Testis (tissue), 3 donors: Measurements from ENCODE around the gene SRCAP. TPM values are rescaled to one million over a fixed set of nuclear protein-coding genes. Genes with fewer than 3 reads are reported as not detected.

ENCODE experiments used
- DNase-seq: peaks from one replicate; pipeline ENCODE4 v3.0.0-alpha.2; 2019
- H3K27ac ChIP-seq, 2 donors: fragments of 200-600 bp; sonication (generic); one replicate each; pipeline ENCODE4 v1.5.1; 2019
- H3K27me3 ChIP-seq: fragments of 200-600 bp; sonication (generic); one replicate; pipeline ENCODE4 v1.5.1; 2019
- H3K36me3 ChIP-seq: fragments of 200-600 bp; sonication (generic); one replicate; pipeline ENCODE4 v1.5.1; 2017; ENCODE audit warnings: low read depth; ENCODE audit errors: missing control alignments
- H3K4me1 ChIP-seq: fragments of 200-600 bp; sonication (generic); one replicate; pipeline ENCODE4 v1.5.1; 2019
- H3K4me3 ChIP-seq, 2 donors: fragments of 200-600 bp; sonication (generic); one replicate each; pipeline ENCODE4 v1.5.1; 2017 to 2019
- H3K9me3 ChIP-seq: fragments of 200-600 bp; sonication (generic); one replicate; pipeline ENCODE4 v1.5.1; 2017
- POLR2A ChIP-seq: fragments of 450-650 bp; IDR thresholded peaks from one replicate; pipeline ENCODE4 v1.6.1; 2017; ENCODE audit warnings: antibody characterized with exemption, mild to moderate bottlenecking, moderate library complexity
- WGBS, 2 donors: methylation state at CpG; one replicate each; pipeline ENCODE4 v1.1.5; 2018; 5-methylcytosine and 5-hydroxymethylcytosine counted together
- intact Hi-C: fragments of 100-400 bp; cut with DNase I; formaldehyde crosslinking; loops from one replicate; pipeline ENCODE4 v1.15.1; 2023; ENCODE audit warnings: low total_unique reads
- polyA plus RNA-seq: library from polyadenylated mRNA; stranded (reverse); fragments of 350-450 nt; fragmentation: Illumina TruSeq; extraction: RNeasy Lipid Tissue Mini Kit (QIAGEN cat#74804); gene quantifications from one replicate; pipeline ENCODE4 v1.2.3, GENCODE V29; 2014; ENCODE audit warnings: low read depth, low replicate concordance; ENCODE audit not compliant: insufficient read depth
- total RNA-seq, 2 donors: library from RNA; depleted of rRNA; stranded (reverse); fragments of >200 nt; gene quantifications; one replicate each; pipeline ENCODE4 v1.2.3, GENCODE V29; 2016
- TF ChIP-seq, protein P1 (sequence below), 3 experiments: fragments of 450-650 bp in 2 of 3; fragments of 200-600 bp in 1 of 3; sonication (generic) in 1 of 3; IDR thresholded peaks; one replicate each; pipeline ENCODE4 v1.5.1; 2016 to 2019; ENCODE audit warnings: antibody characterized with exemption in 3 of 3, mild to moderate bottlenecking in 2 of 3, moderate library complexity in 1 of 3

The SRCAP gene
- total and polyA plus RNA-seq, 3 donors from 2014 or later = 44.3 to 80.8 (median 74.3) TPM

DNA sequence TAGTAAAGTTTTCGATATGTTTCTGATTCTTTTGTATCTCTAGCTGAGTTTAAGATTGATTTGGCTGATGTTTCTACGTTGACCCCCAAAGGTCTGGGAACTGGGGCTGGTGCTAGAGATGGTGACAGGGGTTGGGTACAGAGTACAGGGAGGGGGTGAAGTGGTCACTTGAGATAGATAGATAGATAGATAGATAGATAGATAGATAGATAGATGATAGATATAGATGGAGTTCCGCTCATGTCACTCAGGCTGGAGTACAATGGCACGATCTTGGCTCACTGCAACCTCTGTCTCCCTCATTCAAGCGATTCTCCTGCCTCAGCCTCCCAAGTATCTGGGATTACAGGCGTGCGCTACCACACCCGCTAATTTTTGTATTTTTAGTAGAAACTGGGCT lies 42.6 kb upstream of the SRCAP start:
- 93 to 95% methylated on average over 8 of the region's 8 CpGs for WGBS, 2 donors
- H3K4me1 ChIP-seq = peaks cover 39% of the 10 kb centered on the region
- H3K4me3 ChIP-seq = no peak overlapping the region
- intact Hi-C loops = no loop called here
- H3K27me3 ChIP-seq = no peaks in the 10 kb centered on the region
- no peaks in the 10 kb centered on the region for H3K36me3 ChIP-seq
- no peaks in the 10 kb centered on the region for H3K9me3 ChIP-seq
- TF ChIP-seq, protein P1, sequence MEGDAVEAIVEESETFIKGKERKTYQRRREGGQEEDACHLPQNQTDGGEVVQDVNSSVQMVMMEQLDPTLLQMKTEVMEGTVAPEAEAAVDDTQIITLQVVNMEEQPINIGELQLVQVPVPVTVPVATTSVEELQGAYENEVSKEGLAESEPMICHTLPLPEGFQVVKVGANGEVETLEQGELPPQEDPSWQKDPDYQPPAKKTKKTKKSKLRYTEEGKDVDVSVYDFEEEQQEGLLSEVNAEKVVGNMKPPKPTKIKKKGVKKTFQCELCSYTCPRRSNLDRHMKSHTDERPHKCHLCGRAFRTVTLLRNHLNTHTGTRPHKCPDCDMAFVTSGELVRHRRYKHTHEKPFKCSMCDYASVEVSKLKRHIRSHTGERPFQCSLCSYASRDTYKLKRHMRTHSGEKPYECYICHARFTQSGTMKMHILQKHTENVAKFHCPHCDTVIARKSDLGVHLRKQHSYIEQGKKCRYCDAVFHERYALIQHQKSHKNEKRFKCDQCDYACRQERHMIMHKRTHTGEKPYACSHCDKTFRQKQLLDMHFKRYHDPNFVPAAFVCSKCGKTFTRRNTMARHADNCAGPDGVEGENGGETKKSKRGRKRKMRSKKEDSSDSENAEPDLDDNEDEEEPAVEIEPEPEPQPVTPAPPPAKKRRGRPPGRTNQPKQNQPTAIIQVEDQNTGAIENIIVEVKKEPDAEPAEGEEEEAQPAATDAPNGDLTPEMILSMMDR (IDR thresholded peaks at IDR 0.05) = no peak
- TF ChIP-seq POLR2A = no peak
- no peak for DNase-seq
- H3K27ac ChIP-seq = no peak overlapping the region

DNA sequence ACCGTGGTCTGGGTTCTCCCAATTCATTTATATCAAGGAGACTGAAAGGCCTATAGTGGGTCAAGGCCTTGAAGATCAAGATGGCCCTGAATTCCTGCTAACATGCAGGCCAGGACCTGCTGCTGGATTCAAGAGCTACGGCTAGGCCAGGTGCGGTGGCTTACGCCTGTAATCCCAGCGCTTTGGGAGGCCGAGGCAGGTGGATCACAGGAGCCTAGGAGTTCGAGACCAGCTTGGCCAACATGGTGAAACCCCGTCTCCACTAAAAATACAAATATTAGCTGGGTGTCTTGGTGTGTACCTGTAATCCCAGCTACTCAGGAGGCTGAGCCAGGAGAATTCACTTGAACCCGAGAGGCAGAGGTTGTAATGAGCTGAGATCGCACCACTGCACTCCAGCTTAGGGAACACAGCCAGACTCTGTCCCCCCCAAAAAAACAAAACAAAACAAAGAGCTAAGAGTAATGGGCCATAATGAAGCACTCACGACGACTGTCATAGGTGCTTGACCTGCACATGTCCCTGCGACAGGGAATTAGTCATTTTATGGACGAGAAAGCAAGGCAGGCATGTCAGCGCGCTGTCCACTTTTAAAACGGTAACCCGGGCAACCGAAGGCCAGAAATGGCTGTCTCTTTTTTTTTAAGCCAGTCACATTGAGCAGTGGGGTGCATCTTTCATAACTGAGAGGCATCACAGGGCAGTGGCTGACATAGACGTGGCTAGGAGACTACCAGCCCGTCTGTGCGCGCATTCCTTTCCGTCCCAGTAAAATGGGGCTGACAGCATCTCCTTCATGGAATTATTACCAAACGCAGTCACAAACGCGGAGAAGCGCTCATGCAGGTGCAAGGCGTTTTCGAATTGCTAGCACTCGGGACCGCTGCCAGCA lies 41.8 kb upstream of the SRCAP start:
- Histone ChIP-seq H3K4me1 (peaks cover 39% of the 10 kb centered on the region), H3K27ac (peak overlapping the region; percentile 74 to 99), H3K36me3 (no peaks in the 10 kb centered on the region), H3K9me3 (no peaks in the 10 kb centered on the region), H3K27me3 (no peaks in the 10 kb centered on the region), H3K4me3 (peak overlapping the region; percentile 76 to 95)
- DNase-seq = no peak
- TF ChIP-seq, protein P1 (IDR thresholded peaks at IDR 0.05) = no peak
- TF ChIP-seq POLR2A = no peak
- 23 to 25% methylated on average over 18 to 32 of the region's 32 CpGs for WGBS, 2 donors
- intact Hi-C loops = no loop called here

DNA sequence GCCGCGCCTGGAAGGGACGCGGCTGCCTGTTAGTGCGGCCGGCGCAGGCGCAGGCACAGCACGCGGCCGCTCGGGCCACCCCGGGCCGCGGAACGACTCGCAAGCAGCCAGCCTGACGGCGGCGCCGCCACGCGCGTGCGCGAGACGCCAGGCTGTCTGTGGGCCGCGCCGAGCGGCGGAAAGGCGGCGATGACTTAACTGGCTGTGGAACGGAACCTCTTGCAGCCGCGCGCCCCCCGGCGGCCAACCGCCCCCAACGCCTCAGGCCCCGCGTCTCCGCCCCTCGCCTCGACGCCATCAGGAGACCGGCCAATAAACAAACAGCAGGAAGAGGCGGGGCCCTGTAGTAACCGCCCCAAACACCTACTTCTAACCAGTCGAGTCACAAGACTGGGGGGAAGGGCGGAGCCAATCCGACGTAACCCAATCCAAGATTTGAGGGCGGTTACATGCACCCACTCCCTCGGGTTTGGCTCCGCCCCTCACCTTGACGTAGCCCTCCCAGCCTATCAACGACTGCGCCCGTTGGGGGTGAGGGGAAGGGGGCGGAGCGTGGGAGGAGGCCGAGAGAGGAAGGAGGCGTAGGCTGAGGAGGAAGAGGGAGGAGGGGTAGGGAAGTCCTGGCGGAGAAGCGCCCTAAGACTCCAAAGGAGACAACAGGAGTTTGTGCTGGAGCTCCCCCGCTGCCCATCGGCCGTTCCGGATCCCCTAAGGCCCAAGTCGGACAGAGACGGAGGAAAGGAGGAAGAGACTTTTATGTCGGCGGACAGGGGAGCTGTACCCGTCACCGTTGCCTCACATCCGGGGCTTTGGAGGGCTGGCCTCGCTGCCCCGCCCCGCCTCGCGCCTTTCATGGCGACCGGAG lies 40.9 kb upstream of the SRCAP start, which contains the start of gene FBRS:
Gene FBRS (plus strand): TSS at position 566 of the 865 bp plus-strand sequence. CDS start 1,088 bp downstream, outside the sequence.
- peak within 1 kb of the TSS; percentile 95 to 99 for H3K27ac ChIP-seq
- 0 to 2% methylated on average over 15 to 51 of the region's 86 CpGs for WGBS, 2 donors
- DNase-seq = peak; percentile 100
- no peaks in the 10 kb centered on the region for H3K36me3 ChIP-seq
- H3K4me3 ChIP-seq = peak within 1 kb of the TSS; percentile 76 to 95
- no peaks in the 10 kb centered on the region for H3K9me3 ChIP-seq
- TF ChIP-seq, protein P1 (IDR thresholded peaks at IDR 0.05) = peak; percentile 75 to 88 (median 77)
- peak; percentile 84 for TF ChIP-seq POLR2A
- peaks cover 34% of the 10 kb centered on the region for H3K4me1 ChIP-seq
- no peaks in the 10 kb centered on the region for H3K27me3 ChIP-seq
- intact Hi-C loops = no loop called here

DNA sequence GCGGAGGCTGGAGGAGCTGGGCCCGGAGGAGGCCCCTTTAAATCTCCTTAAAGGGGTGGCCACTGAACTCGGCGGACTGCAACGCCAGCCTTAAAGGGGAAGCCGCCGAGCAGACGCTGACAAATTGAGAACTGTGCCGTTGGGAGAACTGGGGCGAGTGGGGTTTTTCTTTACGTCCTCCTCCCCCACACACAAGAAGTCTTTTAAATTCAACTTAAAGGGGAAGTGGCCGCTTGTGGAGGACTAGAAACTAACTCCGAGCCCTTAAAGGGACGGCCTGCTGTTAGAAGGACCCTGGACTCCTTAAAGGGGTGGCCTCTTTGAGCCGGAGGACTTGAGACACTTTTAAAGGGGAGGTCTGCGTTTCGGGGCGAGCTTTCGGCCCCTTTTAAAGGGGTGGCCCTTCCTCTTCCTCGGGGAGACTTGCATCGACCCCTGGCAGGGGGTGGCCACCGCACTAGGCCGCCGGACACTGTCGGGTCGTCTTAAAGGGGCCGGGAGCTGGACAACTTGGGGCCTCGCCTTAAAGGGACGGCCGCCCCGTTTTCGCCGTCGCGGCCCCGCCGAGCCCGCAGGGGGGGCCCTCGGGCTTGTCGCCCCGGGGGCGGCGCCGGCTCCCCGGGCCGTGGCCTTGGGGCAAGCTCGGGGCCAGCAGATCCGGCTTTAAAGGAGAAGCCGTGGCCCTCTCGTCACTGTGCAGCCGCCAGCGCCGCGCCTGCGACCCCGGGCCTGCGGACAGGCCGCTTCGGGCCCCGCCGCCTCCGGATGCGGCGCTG lies 40.1 kb upstream of the SRCAP start:
- WGBS, 2 donors = 0% methylated on average over 3 to 40 of the region's 64 CpGs
- intact Hi-C loops = no loop called here
- Histone ChIP-seq H3K4me3 (peak overlapping the region; percentile 76 to 95), H3K27ac (peak overlapping the region; percentile 95 to 99), H3K4me1 (peaks cover 38% of the 10 kb centered on the region), H3K9me3 (no peaks in the 10 kb centered on the region), H3K27me3 (no peaks in the 10 kb centered on the region), H3K36me3 (no peaks in the 10 kb centered on the region)
- DNase-seq = peak; percentile 95
- TF ChIP-seq, protein P1 (IDR thresholded peaks at IDR 0.05) = peak in 2 of 3 experiments; percentile 9 to 19
- TF ChIP-seq POLR2A = no peak
